Stomach (tissue), 4 donors: ENCODE data around the gene LTBP3.

ENCODE experiments used
- CTCF ChIP-seq, 7 experiments: fragments of 450-650 bp in 4 of 7; fragments of 200-600 bp in 3 of 7; sonication (generic) in 3 of 7; IDR thresholded peaks; one replicate each; pipeline ENCODE4 v1.5.1; 2016 to 2019; ENCODE audit warnings: antibody characterized with exemption in 7 of 7, control low read depth in 2 of 7, mild to moderate bottlenecking in 1 of 7
- EP300 ChIP-seq: sonication (generic); formaldehyde crosslinking; IDR thresholded peaks from one replicate; pipeline ENCODE4 v1.6.1; 2017; ENCODE audit warnings: antibody characterized with exemption
- POLR2A ChIP-seq, 4 donors: fragments of 450-650 bp; IDR thresholded peaks; one replicate each; pipeline ENCODE4 v1.6.1; 2016; ENCODE audit warnings: antibody characterized with exemption in 4 of 4, control low read depth in 2 of 4, mild to moderate bottlenecking in 1 of 4, moderate library complexity in 1 of 4

DNA sequence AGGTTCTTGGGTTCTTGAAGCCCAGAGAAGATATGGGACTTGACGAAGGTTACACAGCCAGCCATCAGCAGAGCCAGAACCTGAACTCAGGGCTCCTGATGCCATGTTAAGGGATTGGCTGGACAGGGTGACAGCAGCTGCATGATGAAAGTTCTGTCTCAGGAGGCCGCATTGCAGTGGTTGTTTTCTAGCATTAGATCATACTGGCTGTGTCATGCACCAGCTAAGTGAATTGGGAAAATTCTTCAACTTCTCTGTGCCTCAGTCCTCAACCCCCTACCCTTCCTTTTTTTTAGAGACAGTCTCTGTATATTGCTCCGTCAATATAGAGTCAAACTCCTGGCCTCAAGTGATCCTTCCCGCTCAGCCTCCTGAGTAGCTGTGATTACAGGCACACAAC is 5.4 kb upstream of the LTBP3 start:
- TF ChIP-seq CTCF (IDR thresholded peaks at IDR 0.05): no peak
- no peak for TF ChIP-seq EP300
- no peak for TF ChIP-seq POLR2A (IDR thresholded peaks at IDR 0.05)
